ENCODE measurements around the gene MAG.

- no peak for TF ChIP-seq ZBTB49 (tag by site-specific recombination; IDR thresholded peaks at IDR 0.05; ENCODE audit: low read depth)
- TF ChIP-seq PATZ1 (tag by site-specific recombination; IDR thresholded peaks at IDR 0.05) = no peak
Observed at GRCh38 chr19:35279374-35279773, 12.6 kb upstream of the MAG start.
